OCI-LY3 (cell line): ENCODE data around the gene MAB21L4.

ENCODE experiments used
- H2AFZ ChIP-seq: fragments of 200-600, 300-600 bp; shearing (Covaris generic); 2 replicates; pipeline ENCODE4 v1.6.0; 2014; ENCODE audit warnings: antibody characterized with exemption, low read depth, low read length
- H3K27ac ChIP-seq: fragments of 200-600, 300-600 bp; sonication (generic); 2 replicates; pipeline ENCODE4 v1.5.1; 2014; ENCODE audit warnings: mild to moderate bottlenecking, low read length, moderate library complexity, mixed read lengths
- H3K27me3 ChIP-seq: fragments of 200-600, 300-600 bp; sonication (generic); 2 replicates; pipeline ENCODE4 v1.6.1; 2014; ENCODE audit warnings: low read depth, low read length, mixed read lengths
- H3K36me3 ChIP-seq: fragments of 200-600, 300-600 bp; sonication (generic); replicated peaks from 2 replicates; pipeline ENCODE3; 2014; ENCODE audit warnings: low read depth, low read length, mixed read lengths
- H3K4me1 ChIP-seq: fragments of 300-600, 200-600 bp; sonication (generic); 2 replicates; pipeline ENCODE4 v1.6.1; 2014; ENCODE audit warnings: low read length, mixed read lengths
- H3K4me2 ChIP-seq: fragments of 200-600, 300-600 bp; sonication (generic); 2 replicates; pipeline ENCODE4 v1.6.1; 2014; ENCODE audit warnings: low read length, mixed read lengths
- H3K4me3 ChIP-seq: fragments of 300-600, 200-600 bp; sonication (generic); 2 replicates; pipeline ENCODE4 v1.5.1; 2014; ENCODE audit warnings: antibody characterized with exemption, mild to moderate bottlenecking, low read length, moderate library complexity
- H3K79me2 ChIP-seq: fragments of 300-600, 200-600 bp; shearing (Covaris generic); 2 replicates; pipeline ENCODE4 v1.6.1; 2014; ENCODE audit warnings: mild to moderate bottlenecking, low read length, mixed read lengths
- H3K9ac ChIP-seq: fragments of 300-600, 200-600 bp; shearing (Covaris generic); 2 replicates; pipeline ENCODE4 v1.6.0; 2014; ENCODE audit warnings: mild to moderate bottlenecking, low read length, moderate library complexity
- H3K9me3 ChIP-seq: fragments of 200-600, 300-600 bp; shearing (Covaris generic); 2 replicates; pipeline ENCODE4 v1.6.1; 2014; ENCODE audit warnings: low read length, mixed read lengths; ENCODE audit not compliant: insufficient read depth
- H4K20me1 ChIP-seq: fragments of 200-600, 300-600 bp; sonication (generic); 2 replicates; pipeline ENCODE4 v1.6.1; 2016; ENCODE audit warnings: low read length, mixed read lengths; ENCODE audit not compliant: insufficient read depth
- EZH2phosphoT487 ChIP-seq: fragments of 200-600 bp; shearing (Covaris generic); IDR thresholded peaks from 2 replicates; pipeline ENCODE4 v1.6.1; 2018; ENCODE audit warnings: antibody characterized with exemption, mixed run types, low read depth
- TF ChIP-seq, protein P1 (sequence below): fragments of 200-600, 300-600 bp; sonication (generic); IDR thresholded peaks from 2 replicates; pipeline ENCODE4 v1.5.1; 2014; ENCODE audit warnings: antibody characterized with exemption, low read length, low read depth

Gene MAB21L4

DNA sequence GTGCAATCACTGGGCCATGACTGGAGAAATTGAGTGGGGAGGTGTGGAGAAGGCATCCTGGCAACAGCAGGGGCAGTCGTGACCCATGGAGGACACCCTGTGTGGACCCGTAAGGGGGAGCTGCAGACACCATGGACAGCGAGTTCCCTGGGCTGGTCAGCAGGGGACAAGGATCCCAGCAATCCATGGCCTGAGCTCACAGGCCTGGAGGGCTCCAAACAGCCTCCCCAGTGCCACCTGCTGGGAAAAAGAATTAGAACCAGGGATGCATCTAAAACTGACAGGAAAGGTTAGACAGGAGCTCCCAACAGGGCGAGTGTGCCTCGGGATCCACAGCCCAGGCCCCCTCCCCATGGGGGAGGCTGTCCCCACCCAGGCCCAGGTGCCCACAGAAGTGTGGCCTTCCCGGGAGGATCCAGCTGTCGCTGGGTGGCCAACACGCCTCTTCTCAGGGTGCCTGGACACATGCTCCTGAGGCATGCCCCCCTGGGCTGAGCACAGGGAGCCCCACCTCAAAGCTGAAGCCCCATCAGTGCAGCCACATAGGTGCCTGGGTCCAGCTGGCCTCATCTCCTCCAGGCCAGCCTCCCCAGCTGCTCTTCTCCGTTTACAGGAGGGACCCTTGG is 55.4 kb downstream of the MAB21L4 start:
- H3K4me2 ChIP-seq = no peak overlapping the region
- no peak overlapping the region for H2AFZ ChIP-seq
- TF ChIP-seq, protein P1, sequence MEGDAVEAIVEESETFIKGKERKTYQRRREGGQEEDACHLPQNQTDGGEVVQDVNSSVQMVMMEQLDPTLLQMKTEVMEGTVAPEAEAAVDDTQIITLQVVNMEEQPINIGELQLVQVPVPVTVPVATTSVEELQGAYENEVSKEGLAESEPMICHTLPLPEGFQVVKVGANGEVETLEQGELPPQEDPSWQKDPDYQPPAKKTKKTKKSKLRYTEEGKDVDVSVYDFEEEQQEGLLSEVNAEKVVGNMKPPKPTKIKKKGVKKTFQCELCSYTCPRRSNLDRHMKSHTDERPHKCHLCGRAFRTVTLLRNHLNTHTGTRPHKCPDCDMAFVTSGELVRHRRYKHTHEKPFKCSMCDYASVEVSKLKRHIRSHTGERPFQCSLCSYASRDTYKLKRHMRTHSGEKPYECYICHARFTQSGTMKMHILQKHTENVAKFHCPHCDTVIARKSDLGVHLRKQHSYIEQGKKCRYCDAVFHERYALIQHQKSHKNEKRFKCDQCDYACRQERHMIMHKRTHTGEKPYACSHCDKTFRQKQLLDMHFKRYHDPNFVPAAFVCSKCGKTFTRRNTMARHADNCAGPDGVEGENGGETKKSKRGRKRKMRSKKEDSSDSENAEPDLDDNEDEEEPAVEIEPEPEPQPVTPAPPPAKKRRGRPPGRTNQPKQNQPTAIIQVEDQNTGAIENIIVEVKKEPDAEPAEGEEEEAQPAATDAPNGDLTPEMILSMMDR = peak; percentile 49
- no peak for TF ChIP-seq EZH2phosphoT487
- no peaks in the 10 kb centered on the region for H3K9me3 ChIP-seq
- H4K20me1 ChIP-seq = no peaks in the 10 kb centered on the region
- H3K9ac ChIP-seq = no peak overlapping the region
- H3K27ac ChIP-seq = no peak overlapping the region
- no peak overlapping the region for H3K4me3 ChIP-seq
- H3K79me2 ChIP-seq = no peaks in the 10 kb centered on the region
- H3K4me1 ChIP-seq = no peaks in the 10 kb centered on the region
- peaks cover 6% of the 10 kb centered on the region; the same call in 1 of the 2 replicates for H3K27me3 ChIP-seq
- no peaks in the 10 kb centered on the region for H3K36me3 ChIP-seq

DNA sequence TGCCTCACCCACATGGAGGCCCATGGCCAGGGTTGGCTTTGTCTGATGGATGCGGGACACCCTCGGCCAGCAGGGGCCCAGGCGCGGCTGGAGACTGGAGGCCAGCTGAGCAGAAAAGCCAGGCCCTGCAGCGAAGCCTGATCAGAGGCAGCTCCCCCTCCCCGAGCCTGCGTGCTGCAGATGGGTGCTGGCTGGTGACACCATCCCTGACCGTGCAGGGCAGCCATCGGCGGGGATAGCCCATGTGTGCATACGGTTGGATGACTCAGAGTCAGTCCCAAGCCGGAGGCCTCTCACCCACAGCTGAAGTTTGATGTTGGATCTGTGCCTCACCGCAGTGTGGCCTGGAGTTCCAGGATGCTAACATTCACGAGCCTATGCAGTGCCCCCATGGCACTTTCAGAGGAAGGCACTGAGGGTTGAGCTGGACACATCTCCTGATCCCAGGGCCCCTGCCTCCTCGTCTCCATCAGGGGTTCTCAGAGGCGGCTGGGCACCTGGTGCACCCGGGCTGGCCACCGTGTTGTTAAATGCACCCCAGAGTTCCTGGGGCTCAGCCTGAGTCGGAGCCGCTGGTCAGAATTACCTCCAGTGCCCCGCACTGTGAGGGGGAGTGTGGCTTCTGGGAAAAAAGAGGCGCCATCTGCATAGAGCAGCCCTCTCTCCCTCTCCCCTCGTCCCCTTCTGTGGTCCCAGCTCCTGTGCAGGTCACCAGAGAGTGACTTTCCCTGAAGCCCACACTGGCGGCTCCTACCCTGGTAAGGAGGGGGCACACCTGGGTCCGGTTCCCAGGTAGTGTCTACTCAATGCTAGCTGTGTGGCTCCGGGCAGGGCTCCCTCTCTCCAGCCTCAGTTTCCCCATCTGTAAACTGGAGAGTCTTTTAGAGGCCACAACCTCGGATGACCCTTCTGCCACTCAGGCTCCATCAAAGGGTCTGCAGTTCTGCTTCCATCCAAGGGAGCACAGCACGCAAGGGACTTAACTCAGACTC is 56.5 kb downstream of the MAB21L4 start:
- no peak overlapping the region for H2AFZ ChIP-seq
- H4K20me1 ChIP-seq = no peaks in the 10 kb centered on the region
- no peaks in the 10 kb centered on the region for H3K79me2 ChIP-seq
- peaks cover 6% of the 10 kb centered on the region; the same call in 1 of the 2 replicates for H3K27me3 ChIP-seq
- TF ChIP-seq EZH2phosphoT487 = no peak
- TF ChIP-seq, protein P1 = no peak
- no peak overlapping the region for H3K27ac ChIP-seq
- no peaks in the 10 kb centered on the region for H3K36me3 ChIP-seq
- no peak overlapping the region for H3K9ac ChIP-seq
- H3K4me2 ChIP-seq = no peak overlapping the region
- H3K4me1 ChIP-seq = no peaks in the 10 kb centered on the region
- H3K4me3 ChIP-seq = no peak overlapping the region
- H3K9me3 ChIP-seq = no peaks in the 10 kb centered on the region

DNA sequence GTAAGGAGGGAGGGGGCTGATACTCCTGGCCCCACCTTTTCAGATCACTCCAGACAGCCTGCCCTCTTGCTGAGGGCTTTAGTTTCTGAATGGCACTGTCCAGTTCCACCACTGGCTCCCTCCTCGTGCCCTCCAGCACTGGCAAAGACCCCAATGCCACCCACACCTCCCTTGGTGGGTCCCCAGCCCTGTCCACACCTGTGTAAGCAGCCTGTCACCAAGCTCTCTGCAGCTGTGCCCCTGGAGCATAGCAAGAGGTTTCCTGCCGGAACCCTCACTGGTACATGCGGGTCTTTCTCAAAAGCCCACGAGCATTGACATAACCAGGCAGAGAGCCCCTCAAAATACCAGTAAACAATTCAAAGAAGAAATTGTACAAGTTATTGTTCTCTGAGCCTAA is 58.3 kb downstream of the MAB21L4 start:
- Histone ChIP-seq H3K27ac (no peak overlapping the region), H3K4me3 (no peak overlapping the region), H3K79me2 (no peaks in the 10 kb centered on the region), H3K4me1 (no peaks in the 10 kb centered on the region), H3K27me3 (peaks cover 6% of the 10 kb centered on the region; the same call in 1 of the 2 replicates), H3K36me3 (no peaks in the 10 kb centered on the region), H3K9me3 (no peaks in the 10 kb centered on the region), H2AFZ (no peak overlapping the region), H3K9ac (no peak overlapping the region), H3K4me2 (no peak overlapping the region), H4K20me1 (no peaks in the 10 kb centered on the region)
- no peak for TF ChIP-seq EZH2phosphoT487
- TF ChIP-seq, protein P1 = no peak
